AG09319 (cell line): ENCODE results near the gene L1TD1.

Experiments used
- DNase-seq: peaks from one replicate; pipeline ENCODE4 v3.0.0-alpha.2; 2010; ENCODE audit warnings: low read depth; ENCODE audit errors: extremely low read depth
- TF ChIP-seq, protein P1 (sequence below): IDR thresholded peaks from 2 replicates; pipeline ENCODE4 v1.5.1; 2011; ENCODE audit warnings: low read depth, mild to moderate bottlenecking, inconsistent platforms, low read length, moderate library complexity

L1TD1 gene

DNA sequence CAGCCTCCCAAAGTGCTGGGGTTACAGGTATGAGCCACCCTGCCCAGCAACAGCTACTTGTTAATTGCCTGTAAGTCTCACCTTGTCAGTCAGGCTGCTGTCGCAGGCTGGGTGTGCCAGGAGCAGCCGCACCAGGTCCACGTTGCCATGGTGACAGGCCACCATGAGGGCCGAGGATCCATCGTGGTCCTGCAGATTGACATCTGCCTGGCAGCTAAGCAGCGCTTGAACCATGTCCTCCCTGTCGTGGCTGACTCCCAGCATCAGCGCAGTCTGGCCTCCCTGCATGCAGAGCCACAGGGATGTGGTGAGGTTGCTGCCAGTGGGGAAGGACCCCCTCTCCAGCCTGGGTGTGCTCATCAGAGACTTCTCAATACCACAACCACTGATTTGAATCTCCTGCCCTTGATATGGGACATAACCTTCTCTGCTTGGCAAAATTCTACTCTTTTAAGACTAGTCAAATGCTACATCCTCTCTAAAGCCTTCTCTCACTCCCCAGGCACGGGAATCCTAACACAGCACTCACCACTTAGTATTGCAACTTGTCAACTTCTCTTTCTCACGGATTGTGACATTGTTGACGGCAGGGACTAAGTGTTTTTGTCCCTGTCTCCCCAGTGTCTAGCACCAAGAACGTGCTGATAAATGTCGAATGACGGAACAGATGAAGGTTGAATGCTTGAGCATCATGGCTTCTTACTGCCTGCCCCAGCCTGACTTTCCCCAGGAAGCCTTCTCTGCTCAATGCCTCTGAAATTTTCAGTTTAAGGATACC, 52.9 kb downstream of the L1TD1 start:
- no peak for DNase-seq
- TF ChIP-seq, protein P1, sequence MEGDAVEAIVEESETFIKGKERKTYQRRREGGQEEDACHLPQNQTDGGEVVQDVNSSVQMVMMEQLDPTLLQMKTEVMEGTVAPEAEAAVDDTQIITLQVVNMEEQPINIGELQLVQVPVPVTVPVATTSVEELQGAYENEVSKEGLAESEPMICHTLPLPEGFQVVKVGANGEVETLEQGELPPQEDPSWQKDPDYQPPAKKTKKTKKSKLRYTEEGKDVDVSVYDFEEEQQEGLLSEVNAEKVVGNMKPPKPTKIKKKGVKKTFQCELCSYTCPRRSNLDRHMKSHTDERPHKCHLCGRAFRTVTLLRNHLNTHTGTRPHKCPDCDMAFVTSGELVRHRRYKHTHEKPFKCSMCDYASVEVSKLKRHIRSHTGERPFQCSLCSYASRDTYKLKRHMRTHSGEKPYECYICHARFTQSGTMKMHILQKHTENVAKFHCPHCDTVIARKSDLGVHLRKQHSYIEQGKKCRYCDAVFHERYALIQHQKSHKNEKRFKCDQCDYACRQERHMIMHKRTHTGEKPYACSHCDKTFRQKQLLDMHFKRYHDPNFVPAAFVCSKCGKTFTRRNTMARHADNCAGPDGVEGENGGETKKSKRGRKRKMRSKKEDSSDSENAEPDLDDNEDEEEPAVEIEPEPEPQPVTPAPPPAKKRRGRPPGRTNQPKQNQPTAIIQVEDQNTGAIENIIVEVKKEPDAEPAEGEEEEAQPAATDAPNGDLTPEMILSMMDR = no peak

DNA sequence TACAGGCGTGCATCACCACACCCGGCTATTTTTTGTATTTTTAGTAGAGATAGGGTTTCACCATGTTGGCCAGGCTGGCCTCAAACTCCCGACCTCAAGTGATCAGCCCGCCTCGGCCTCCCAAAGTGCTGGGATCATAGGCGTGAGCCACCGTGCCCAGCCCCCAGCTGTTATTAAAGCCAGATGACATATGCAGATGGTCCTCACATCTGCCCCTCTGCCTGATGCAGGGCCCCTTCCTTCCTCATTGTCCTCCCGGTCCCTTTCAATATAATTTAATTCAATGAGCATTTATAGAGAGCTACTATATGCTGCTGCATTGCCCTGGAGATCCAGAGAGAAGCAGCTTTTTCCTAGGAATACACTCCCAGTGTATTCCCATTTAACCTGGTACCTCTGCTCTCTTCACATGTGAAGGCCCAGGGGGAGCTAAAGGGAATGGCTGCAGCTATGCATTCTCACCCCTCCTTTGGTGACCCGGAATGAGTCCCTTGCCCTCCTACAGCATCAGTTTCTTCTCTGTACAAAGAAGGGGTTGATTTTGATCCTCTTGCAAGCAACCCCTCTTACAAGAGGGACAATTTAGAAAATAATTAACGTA, 55.6 kb downstream of the L1TD1 start:
- DNase-seq = no peak
- TF ChIP-seq, protein P1 = no peak

DNA sequence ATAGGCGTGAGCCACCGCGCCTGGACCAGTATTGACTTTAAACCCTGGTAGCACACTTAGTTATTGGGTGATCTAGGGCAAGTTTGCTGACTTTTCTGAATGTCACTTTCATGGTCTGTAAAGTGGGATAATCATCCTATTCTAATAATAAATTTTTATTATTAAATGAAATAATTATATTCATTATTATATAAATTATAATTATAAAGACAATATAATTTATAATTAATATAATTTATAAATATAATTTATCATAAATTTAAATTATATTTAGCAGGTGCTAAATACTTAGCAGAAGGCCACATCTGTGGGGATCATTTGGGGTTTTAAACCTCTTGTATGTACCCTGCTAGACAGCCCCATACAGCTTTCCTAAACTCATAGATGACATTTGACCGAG, 64.9 kb downstream of the L1TD1 start:
- TF ChIP-seq, protein P1 = no peak
- no peak for DNase-seq

DNA sequence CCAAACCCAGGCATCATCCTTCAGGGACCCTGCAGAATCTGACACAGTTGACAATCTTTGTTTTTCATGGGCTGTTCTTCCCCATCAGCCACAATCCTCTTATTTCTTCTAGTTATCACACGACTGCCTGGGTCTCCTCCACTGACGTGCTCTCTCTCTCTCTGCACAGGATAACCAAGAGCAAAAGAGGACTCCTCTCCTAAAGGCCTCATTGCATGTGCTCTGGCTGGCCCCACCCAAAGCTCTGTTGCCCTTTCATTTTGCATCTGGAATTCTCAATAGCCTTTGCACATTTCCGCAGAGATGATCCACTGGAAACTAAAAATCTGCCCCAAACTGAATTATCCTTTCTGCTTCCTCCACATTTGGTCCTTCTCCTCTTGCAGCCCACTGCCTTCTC, 66.0 kb downstream of the L1TD1 start:
- TF ChIP-seq, protein P1 = no peak
- DNase-seq = no peak
